NCI-H1694 (cell line): Measurements from ENCODE around the gene RACK1.

Source experiments
- DNase-seq: peaks from one replicate; lab custom pipeline; 2025; lab: John Stamatoyannopoulos, UW

The RACK1 gene

DNA sequence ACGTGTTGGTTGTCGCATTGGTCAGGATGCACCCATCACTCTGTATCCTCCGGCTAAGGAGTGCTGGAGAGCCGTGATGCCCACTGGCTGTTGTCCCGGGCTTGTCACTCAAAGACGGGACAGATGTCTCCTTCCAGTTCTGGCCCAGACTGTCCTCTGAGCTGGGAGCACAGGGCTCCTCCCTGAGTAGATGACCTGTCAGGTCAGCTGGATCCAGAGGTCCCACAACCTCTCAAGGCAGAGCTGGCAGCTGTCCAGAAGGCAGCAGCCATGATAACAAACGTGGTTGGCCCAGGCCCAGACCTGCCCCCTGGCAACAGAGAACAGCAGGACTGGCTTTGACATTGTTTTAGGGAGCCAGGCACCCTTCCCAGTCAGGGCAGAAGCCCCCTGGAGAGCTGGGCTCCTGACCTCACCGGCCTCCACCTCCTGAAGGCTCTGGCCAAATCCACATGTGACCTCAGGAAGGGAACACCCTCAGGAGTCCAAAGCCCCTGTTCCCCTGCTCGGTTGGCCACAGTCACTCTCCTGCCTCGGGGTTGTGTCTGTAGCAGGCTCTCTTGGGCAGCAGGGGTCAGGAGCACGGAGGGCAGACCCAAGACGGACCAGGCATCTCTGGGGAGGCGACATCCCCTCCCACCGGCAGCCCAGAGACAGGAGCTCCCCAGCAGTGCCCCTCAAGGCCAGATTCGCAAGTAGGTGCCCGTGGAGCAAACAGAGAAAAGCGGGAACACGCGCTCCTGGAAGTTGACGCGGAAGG, 49.0 kb downstream of the RACK1 start:
- DNase-seq: no peak

DNA sequence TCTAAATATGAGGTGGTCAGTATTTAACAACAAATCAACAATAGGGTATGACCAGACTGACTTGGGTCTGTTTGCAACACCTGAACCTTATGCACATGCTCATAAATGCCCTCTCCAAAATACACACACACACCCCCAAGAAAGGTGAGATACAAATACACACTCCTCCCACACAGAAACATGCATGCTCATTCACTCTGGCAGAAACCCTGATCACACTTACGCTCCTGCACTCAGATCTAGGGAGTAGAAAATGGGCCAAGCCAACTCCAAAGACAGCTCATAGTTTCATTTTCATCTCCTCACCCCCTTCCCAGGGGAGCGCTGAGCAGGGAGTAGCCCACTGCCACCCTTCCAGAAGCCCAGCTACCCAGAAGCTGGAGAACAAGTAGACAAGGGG, 50.0 kb downstream of the RACK1 start:
- no peak for DNase-seq

DNA sequence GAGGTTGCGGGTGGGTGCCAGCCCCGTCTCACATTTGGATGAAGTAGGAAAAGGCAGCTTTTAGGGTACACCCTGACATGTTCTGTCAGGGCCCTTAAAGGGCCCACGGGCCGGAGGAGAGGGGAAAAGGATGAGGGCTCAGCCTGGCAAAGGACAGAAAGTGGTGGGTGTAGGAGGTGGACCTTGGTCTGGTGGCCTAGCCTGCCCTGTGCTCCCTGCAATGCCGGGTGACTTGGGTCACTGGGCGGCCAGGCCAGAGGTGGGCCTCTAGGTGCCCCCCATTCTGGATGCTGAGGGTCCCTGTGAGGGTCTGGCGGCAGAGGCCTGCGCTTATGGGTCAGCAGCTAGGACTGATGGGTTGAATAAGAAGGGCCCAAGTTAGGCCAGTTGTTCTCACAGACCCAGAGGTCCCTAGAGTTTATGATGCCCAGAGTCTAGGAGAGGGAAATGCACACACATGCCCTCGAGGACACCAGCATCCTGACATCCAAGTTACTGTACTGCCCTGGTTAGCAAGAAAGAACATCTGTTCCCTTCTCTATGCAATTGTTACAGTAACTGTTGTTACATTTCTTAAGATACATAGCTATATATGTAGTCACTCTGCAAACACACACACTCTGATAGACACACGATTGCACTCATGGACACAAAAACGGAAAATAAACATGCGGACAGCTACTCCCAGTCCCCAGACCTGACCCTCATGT, 51.2 kb downstream of the RACK1 start:
- DNase-seq: no peak

DNA sequence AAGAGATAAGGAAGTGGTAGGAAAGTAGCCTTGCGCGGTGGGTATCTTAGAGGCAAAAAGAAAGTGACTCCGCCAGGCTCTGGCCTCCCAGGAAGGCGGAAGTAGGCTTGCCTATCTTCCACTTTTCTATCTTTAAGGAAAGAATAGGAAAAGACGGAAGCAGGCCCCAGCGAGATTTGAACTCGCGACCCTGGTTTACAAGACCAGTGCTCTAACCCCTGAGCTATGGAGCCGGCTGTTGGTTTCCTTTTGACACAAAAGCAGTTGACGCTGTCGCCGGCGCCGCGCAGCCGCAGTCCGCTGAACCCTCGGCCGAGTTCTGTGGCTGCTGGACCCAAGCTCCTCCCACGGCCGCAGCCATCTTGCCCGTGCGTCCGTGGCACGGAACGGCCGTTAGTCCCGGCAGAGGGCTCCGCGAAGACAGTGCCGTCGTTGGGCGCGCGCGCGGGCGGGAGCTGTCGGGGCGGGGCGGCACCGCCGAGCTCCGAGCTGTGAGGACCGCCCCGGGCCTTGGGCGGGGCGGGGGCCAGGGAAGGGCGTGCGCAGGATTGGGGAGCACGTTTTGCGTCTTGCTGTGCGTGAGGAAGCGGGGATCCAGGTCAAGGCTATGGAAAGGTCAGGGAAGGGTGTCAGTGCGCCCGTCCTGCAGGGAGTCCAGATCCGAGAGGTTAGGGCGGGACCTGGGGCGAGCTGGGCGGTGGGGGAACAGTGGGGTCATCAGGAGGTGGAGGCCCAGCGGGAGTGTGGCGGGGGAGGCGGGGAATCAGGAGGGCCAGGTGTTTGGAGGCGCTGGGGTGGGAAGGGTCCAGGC, 52.0 kb downstream of the RACK1 start:
- DNase-seq: no peak

DNA sequence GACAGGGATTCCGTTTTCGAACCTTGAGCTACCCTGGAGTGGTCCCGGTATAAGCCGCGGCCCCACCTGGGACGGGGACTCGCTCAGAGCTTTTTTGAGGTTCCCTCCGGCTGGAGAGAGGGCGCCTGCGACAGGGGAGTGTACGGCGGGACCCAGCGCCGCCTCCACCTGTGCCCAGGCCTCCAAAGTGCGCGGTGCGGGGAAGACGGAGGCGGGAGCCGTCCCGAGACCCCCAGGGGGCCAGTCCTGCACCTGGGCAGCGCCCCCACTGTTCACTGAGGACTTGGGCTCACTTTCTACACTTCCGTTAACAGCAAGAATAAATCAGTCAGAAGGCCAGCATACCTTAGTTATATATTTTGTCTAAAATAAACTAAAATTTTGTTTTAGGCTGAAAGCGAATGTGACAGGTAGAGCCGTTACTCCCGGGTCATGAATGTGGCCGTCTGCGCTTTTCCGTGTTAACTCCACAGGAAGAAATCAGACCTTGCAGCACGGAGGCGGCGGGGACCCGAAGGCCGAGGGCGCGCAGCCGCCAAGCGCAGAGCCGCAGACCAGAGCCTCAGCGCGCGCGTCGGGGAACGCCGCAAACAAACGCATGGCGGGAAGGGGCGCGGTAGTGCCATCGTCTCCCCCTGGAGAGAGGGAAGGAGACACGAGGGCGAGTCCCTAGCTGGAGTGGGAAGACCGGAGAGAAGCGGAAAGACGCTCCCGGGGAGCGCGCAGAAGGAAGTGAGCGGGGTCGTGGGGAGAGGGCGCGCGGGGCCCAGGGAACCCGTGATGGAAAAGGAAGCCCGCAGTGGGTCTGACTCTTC, 52.8 kb downstream of the RACK1 start:
- DNase-seq: no peak

DNA sequence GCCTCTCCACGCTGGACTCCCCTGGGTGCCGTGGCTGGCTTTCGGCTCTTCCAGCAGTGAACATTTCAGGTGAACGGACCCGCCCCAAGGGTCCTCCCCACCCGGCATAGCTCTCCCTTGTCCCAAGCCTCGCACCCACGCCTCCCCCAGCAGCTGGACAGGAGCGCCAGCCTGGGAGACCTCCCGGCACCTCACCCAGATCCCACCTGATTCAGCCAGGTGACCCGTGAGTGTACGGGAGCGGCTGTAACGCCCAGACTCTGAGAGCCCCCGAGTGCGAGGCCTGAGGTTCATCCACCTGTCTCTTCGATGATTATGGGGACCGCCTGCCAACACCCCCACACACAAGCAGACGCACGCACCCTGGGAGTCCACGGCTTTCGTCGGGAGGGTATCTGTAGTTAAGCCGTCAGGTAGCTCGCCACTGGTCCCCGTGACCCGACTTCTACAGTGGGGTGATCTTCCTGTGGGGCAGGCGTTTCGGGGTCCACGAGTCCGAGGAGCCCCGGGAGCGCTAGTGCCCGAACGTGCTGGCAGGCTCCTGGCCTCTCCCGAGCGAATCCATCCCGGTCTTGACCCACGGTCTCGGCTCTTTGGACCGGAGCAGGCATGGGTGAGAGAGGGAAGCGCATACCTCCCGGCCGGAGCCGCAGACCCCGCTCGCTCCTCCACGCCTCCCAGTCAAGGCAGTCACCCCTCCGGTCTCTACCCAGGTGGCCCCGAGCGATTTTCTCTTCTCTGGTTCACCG, 53.6 kb downstream of the RACK1 start:
- no peak for DNase-seq

DNA sequence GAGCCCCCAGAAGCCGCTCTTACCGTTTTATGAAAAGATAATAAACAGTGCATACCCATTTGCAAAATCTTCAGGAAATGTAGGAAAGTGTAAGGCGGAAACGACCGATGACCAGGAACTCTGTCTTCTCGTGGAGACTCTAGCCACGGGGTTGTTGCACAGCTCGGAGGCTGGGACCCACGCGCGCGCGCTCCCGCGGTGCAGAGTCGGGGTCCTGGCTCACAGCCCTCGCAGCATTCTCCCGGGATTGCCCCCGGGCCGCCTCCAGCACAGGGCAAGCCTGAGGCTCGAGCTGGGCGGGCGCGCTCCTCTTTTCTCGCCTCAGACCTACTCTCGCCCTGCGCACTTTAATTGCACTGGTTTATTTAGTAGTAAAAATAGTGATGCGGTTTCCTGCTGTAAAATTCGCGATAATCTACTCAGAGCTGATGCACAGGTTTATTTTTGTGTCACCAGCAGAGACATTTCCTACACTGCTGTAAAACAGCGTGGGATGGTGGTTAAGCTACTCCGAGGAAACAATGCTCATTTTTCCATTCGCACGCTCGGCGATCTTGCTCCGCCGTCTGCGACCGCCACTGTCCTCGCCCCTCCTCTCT, 54.2 kb downstream of the RACK1 start:
- DNase-seq: no peak

DNA sequence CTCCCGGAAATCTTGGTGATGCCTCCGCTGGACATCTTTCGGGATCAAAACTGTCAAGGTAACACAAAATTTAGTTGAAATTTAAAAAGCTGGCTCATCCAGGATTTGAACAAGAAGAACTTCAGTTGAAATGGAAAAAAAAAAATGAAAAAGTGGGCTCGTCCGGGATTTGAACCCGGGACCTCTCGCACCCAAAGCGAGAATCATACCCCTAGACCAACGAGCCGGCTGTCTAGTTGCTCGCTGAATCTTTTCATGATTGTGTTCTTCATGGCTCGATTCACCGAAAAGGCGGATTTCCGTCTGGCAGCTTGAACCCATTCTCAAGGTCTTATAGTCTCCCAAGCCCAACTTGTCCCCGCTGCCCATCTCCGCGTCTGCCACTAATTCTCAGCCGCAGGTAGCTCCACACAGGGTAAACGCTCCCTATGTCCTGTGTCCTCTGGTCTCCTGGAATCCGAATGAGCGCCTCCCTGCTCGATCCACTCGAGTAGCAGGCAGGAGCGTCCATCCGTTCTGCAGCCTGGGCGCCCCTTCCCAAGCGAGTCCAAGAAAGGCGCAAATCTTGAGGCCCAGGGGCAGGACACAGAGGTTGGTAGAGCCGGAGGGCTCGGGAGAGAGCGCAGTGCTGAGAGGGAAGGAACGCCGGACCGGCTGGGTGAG, 54.9 kb downstream of the RACK1 start:
- no peak for DNase-seq

DNA sequence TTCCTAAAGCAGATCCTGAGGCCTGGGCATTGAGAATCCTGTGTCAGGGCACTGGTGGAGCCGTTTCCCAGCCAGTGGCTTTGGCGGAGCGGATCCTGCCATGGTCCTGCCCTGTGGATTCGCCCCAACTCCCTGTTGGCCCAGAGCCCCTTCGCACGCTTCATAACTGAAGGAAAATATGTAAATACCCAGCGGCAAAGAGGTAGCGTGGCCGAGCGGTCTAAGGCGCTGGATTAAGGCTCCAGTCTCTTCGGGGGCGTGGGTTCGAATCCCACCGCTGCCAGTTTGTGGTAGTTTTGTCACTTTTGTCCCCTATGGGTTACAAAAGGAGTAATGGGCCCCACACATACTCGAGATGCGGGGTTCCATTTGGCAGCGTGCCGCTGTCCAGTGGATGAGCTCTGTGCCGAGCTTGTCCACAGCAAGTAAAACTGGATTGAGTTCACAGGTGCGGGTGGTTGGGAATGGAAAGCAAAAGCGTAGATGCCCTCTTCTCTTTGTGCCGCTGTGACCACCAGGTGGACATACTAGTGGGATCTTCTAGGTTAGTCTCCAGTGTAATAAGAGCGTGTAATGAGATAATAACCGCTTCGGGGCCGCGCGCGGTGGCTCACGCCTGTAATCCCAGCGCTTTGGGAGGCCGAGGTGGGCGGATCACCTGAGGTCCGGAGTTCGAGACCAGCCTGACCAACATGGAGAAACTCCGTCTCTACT, 56.0 kb downstream of the RACK1 start:
- DNase-seq: no peak

DNA sequence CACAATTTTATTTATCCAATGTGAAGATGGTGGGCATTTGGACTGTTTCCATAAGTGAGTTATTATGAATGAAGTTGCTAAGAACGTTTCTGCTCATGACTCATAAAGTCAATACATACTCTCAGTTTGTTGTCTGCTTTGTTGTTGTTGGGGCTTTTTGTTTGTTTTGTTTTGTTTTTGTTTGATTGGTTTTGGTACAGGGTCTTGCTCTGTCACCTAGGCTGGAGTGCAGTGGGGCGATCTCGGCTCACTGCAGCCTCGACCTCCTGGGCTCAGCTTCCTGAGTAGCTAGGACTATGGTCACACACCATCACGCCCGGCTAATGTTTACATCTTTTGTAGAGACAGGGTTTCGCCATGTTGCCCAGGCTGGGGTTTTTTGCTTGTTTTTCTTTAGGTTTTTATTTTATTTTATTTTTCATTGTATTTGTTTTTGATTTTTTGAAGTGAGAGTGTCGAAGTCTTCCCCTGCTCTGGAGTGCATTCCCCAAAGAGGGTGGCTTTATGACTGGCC, 56.7 kb downstream of the RACK1 start:
- no peak for DNase-seq
